GM21515 (cell line): Measurements from ENCODE around the gene IP6K2.

Experiments
- ATAC-seq: cut with Tn5 transposase; IDR thresholded peaks from one replicate; pipeline ENCODE4 v1.9.1; 2021; ENCODE audit not compliant: unreplicated experiment

Gene IP6K2

DNA sequence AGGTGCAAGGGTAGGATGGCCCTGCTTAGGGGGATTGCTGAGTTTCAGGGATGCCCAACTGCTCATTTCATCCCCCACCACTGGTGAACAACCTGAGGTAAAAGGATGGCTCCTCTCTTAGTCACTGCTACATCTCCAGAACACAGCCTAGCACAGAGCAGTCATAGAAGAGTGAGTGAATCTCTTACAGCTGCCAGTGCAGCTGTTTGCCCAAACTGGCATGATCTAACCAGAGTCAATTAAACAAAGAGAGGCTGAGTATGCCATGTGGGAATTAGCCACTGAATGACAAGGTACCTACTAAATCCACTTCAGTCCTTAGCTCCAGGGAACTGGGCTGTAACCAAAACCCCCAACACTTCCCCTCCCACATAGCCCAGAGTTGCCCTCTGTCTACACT lies 24.5 kb downstream of the IP6K2 start:
- ATAC-seq, result no peak

DNA sequence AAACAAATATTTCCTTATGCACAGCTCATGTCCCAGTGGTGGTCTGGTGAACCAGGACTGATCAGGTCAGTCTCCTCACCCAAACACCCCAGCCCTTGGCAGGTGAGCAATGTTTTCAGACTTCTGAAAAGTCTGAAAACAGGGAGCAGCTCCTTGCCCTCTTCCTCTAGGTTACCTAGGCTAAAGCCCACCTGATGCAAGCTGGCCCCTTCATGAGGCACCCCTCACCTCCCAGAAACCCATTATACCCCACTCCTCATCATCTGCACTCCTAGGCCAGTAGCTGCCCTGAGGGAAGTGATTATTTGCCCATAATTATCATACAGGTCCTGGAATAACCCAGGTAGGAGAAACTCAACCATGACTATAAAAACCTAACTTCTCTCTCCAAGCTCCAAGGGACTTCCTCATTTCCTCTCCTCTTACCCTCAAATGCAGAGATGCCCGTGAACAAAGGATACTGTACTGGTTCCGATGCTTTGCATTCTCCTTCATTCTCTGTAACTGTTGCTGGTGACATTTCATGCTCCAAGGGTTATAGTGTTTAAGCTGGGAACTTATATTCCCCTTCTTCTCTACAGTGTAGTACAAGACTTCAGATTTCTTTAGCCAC lies 26.1 kb downstream of the IP6K2 start:
- ATAC-seq, result no peak

- no peak for ATAC-seq
These were observed 27.6 kb downstream of the IP6K2 start for GRCh38 chr3:48689384-48689783.

GRCh38 chr3:48688737-48689075 lies 28.3 kb downstream of the IP6K2 start:
- no peak for ATAC-seq

- ATAC-seq, result no peak
These were observed 28.8 kb downstream of the IP6K2 start for GRCh38 chr3:48688032-48688736.

GRCh38 chr3:48687220-48687678 lies 29.8 kb downstream of the IP6K2 start:
- no peak for ATAC-seq

DNA sequence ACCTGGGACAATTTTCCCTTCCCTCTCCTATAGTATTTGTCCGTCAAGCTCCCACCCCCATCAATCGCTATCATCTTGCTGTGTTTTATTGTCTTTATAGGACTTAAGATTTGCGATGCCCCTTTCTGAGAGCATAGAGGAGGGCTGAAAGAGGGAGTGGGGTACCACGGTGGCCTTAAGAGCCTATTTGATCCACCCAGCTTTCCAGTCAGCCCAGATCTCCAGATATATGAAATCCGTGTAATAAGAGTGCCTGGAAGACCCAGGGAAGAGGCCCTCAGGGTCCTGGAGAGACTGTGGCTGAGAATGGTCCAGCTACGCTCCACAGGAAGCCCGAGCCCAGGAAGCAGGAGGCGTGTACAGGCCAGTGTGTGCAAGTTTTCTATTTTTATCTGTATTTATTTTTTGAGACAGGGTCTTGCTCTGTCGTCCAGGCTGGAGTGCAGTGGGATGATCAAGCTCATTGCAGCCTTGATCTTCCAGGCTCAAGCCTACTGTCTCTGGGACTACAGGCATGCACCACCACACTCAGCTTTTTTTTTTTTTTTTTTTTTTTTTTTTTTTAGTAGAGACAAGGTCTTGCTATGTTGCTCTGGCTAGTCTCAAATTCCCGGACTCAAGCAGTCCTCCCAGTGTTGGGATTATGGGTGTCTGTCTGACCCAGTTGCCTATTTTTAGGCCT lies 30.3 kb downstream of the IP6K2 start:
- no peak for ATAC-seq

DNA sequence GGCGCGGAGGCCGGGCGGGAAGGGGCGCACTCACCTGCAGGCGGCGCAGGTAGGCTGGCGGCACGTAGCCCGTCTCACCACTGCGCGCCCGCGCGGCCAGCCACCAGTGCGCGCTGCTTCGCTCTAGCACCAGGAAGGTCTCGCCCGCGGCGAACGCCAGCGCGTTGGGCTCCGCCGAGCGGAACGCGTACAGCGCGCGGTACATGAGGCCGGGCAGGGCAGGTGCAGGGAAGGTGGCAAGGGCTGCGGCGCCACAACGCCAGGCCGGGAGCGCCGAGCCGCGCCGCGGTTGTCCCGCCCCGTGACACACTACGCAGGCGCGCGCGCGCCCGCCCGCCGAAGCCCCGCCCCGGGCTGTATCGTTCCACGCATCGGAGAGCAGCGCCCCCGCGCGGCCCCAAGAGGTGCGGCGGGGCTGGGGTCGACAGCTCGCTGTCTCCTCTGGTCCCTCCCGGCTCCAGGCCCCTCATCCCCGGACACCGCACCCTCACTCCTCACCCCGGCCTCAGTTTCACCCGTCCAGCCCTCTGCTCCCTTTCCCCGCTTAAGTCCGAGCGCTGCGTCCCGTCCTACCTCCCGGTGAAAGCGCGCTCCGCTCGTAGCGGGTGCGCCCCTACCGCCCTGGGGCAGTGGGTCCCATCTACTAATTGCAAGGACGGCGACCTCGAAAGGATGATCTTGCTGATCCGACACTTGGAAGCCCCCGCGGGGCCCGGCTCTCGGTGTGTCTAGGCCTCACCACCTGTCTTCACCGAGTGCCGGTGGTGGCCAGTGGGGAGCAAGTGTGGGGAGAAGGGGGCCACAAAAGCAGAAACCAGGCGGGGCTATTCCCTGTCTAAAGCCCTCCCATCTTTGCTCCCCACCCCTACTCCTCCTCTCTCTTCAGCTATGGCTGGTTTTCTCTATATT lies 31.2 kb downstream of the IP6K2 start, which contains the start of gene NCKIPSD:
NCKIPSD (minus strand) TSS at position 313 of the 909 bp plus-strand sequence; CDS start at position 205, 108 bp downstream.
- ATAC-seq, result peak; percentile 65

DNA sequence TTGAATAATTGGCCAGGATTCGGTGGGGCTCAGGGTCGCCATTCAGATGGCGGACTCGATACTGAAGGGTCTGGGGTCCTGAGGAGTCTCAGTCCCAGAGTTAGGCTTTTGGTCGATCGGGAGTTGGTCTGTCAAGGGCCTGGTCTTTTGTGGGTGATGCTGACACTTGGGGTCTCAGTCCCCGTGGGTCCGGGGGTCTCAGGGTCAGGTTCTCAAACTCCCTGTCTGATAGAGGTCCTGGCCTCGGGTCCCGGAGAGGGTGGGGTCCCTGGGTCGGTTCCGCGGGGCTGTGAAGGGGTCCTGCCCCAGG lies 31.8 kb downstream of the IP6K2 start:
- ATAC-seq, result no peak

DNA sequence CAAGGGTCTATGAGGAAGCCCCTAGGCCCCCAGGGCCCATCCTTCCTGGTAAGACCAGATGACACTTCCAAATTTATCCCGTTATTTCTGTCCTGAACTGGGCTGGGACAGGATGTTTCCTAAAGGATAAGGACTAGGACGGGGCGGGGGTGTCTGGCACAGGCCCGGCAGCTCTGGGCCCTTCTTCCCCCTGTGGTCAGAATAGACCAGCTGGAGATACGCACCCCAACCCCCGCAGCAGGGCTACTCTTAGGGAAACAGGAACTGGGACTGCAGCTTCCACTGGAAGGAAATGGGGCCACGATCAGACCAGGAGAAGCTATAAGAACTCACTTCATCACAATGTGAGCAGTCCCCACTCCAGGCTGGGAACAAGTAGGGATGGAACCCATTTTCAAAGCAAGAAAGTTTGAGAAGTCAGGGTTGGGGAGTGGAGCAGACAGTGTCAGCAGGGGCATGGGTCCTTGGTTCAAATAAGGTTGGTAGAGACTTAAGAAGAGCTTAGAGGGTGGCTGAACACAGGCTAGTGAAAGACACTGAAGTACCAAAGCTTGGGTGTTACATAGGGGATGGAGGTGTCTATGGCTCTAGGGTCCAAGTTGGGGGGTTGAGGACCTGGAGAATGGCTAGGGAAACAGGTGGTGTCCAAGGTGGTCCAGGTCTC lies 32.4 kb downstream of the IP6K2 start:
- ATAC-seq, result no peak

DNA sequence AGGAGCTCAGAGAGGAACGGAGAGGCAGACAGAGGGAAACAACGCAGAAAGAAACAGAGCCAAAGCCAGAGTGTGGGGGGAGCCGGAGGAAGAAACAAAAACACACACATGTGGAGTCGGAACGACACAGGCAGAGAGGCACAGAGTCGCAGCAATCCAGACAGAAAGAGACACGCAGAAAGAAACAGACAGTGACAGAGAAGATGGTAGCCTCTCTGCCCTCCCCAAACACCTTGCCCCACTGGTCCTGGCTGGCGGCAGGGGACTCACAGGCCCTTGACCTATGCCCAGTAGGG lies 33.0 kb downstream of the IP6K2 start:
- no peak for ATAC-seq

DNA sequence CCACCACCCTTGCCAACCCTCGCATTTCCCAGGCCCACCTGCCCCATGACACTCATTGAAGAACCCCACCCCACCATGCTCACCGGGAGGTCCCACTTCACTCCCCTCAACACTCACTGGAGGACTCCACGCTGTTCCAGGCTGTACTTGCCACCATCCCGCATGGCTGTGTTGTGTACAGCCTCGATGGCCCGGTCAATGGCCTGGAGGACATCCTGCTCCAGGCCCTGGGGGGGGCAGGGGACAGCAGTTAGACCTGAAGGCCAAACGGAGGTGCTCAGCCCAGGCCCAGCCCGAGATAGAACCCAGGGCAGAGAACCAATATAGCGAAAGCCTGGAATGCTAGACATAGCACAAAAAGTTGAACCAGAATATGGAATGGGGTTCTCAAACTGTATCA lies 34.2 kb downstream of the IP6K2 start:
- no peak for ATAC-seq

DNA sequence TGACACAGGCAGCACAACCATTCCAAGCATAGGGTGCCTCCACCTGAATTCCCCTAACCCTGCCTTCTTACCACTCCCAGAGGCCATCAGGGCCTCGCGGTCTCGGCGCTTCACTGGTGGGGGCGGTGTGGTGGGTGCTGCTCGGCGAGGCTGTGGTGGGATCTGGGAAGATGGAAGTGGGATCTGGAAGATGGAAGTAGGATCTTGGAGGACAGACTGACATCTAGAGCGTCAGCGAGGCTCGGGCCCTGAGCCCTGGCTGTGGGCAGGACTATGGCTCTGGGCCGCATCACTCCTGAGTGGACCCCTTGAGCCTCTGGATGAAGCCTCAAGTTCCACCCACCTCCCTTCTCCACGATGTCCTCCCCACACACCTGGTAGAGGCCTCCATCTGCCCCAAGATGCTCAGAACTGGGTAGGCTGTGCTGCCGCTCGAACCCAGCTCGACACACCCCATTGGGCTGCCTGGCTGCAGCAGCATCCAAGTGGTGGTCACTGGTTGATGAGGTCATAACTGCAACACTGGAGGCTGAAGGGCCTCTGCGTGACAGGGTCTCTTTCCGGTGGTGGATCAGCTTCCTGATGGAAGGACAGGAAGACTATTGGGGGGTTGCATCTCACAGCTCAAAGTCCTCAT lies 34.9 kb downstream of the IP6K2 start:
- ATAC-seq, result no peak

- no peak for ATAC-seq
These were observed 35.5 kb downstream of the IP6K2 start for GRCh38 chr3:48681541-48681880.

DNA sequence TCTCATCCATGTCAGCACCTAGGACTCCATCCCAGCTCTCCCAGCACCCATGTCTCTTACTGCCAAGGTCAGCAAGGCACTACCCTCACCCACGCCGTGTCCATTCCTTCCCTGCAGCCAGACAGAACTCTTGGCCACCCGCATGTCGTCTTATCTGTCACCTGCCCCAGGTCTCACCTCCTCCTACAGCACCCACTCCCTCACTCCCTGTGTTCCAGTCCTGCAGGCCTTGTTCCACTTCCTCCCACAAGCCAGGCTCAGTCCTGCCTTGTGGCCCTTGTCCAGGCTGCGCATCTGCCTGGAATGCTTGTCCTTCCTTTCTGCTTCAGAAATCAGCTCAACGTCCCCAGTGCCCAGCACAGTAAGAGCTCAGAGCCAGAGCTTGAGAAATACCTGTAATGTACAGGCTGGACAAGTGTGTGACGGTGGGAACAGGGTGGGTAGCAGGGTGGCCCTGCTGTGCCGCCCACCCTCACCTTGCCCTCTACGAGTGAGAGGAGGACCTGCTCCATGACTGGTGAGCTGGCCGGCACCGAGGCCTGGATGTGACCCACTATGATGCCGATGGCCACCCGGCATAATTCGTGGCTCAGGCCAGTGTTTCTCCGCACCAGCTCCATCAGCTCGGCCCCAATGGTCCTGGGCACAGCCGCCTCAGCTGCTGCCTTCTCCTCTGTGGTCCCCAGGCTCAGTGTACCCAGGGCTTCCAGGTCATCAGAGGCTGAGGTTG lies 36.0 kb downstream of the IP6K2 start:
- no peak for ATAC-seq

- no peak for ATAC-seq
These were observed 37.3 kb downstream of the IP6K2 start for GRCh38 chr3:48679411-48680391.

DNA sequence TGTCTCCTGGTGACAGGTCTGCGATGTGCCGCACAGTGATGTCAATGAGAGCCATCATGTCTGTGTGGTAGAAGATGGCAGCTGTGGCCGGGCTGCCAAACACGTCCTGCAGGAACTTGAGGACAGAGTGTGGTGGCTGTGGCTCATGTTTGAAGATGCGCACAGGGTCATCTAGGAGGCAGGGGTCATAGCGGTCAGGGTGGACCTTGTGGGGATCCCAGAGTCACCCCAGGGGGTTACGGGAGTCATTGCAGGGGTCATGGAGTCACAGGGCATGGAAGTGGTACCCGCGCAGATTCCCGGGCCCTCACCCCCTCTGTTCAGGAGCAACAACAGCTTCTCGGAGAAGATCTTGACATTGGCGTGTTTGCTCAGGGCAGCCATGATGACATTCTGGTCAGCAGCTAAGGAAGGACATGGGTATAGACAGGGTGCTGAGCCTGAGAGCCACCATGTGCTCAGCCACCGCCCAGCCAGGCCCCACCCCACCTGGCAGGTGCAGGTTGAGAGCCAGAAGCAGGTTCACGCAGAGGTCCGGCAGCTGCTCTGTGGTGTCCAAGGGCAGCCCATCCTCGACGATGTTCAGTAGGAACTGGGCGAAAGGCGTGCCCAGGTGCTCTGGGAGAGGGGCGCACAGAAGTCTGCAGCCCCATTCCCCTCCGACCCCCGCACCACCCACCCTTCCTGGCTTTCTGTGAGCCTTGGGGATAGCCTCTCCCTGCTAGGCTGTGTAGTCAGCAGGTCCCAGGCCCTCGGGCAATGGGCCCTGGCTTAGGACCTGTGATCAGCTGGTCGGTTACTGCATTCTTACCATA lies 38.2 kb downstream of the IP6K2 start:
- no peak for ATAC-seq

- no peak for ATAC-seq
These were observed 39.0 kb downstream of the IP6K2 start for GRCh38 chr3:48678056-48678455.
